H1 (cell line): ENCODE data around the gene CSRNP3. TPM values are rescaled to one million over a fixed set of nuclear protein-coding genes. Genes with fewer than 3 reads are reported as not detected.

Source experiments
- ASH2L ChIP-seq: fragments of 200-600, 300-600 bp; sonication (generic); IDR thresholded peaks from one replicate; pipeline ENCODE4 v1.7.1; 2017; ENCODE audit warnings: low read length
- BRCA1 ChIP-seq: IDR thresholded peaks from 2 replicates; pipeline ENCODE4 v1.6.1; 2012; ENCODE audit warnings: low read depth, low read length, improper control_type of control experiment
- EGR1 ChIP-seq: IDR thresholded peaks from 2 replicates; pipeline ENCODE4 v1.6.1; 2011; ENCODE audit warnings: low read depth, low read length, borderline replicate concordance
- GTF2F1 ChIP-seq: IDR thresholded peaks from 2 replicates; pipeline ENCODE4 v1.6.1; 2012; ENCODE audit warnings: low read depth, low read length, improper control_type of control experiment, borderline replicate concordance
- JUN ChIP-seq: IDR thresholded peaks from 2 replicates; pipeline ENCODE4 v1.6.1; 2011; ENCODE audit warnings: low read depth, mild to moderate bottlenecking, improper control_type of control experiment, low read length
- KDM4A ChIP-seq: IDR thresholded peaks from one replicate; pipeline ENCODE4 v1.7.1; 2012; ENCODE audit warnings: low read depth, mild to moderate bottlenecking, moderate library complexity, low read length, inconsistent platforms; ENCODE audit not compliant: severe bottlenecking
- RAD21 ChIP-seq, 2 experiments: IDR thresholded peaks in 1 of 2; conservative IDR thresholded peaks in 1 of 2; 2 replicates each; pipeline ENCODE4 v1.6.1; 2011; ENCODE audit warnings: low read depth in 2 of 2, low read length in 2 of 2, improper control_type of control experiment in 1 of 2, inconsistent platforms in 1 of 2, mild to moderate bottlenecking in 1 of 2, moderate library complexity in 1 of 2
- YY1 ChIP-seq: IDR thresholded peaks from 2 replicates; pipeline ENCODE4 v1.6.1; 2011; ENCODE audit warnings: low read depth, mild to moderate bottlenecking, low read length
- polyA plus RNA-seq, 7 experiments: library from polyadenylated mRNA; depleted of rRNA in 3 of 7; stranded (reverse) in 5 of 7; unstranded in 2 of 7; fragments of >200 nt in 5 of 7; fragments of 200-250 nt in 2 of 7; gene quantifications; 1 replicate in 5 of 7; 2 replicates in 1 of 7; 4 replicates in 1 of 7; pipeline versions ENCODE4 v1.2.1 to v1.2.3, GENCODE V29; 2011 to 2013; ENCODE audit warnings: missing spikeins in 2 of 7, mixed read lengths in 2 of 7
- total RNA-seq: library from RNA; stranded (reverse); fragmentation: NEBNext Ultra II Directional; extraction: Animal tissue kit (Norgen Biotek cat#: 25700); gene quantifications from 2 replicates; pipeline ENCODE4 v1.2.1, GENCODE V29; 2021
- TF ChIP-seq, protein P1 (sequence below): IDR thresholded peaks from 2 replicates; pipeline ENCODE4 v1.6.1; 2012; ENCODE audit warnings: low read length, inconsistent platforms

Gene CSRNP3
- total and polyA plus RNA-seq, 2 of the 8 experiments (the other 6 are each of a cell fraction or from before 2014, with no cell fraction given) = 1.3 to 6.5 TPM

DNA sequence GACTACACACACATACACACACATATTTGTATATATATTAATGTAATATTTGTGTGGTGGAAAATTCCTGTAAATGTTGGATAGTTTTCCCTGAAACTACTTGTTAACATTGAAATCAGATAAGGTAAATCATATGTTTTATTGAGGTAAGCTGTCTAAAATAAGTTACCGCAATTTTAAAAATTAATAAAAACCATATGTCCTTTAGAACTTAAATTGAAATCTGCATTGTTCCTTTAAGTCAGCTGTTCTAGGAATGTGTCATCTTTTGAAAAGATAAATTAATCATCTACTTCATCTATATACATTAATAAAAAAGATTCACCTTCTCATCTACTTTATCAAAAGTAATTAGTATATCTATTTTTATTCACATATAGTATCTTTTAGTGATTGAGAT is 102.0 kb downstream of the CSRNP3 start (continued):
- no peak for TF ChIP-seq ASH2L
- TF ChIP-seq, protein P1, sequence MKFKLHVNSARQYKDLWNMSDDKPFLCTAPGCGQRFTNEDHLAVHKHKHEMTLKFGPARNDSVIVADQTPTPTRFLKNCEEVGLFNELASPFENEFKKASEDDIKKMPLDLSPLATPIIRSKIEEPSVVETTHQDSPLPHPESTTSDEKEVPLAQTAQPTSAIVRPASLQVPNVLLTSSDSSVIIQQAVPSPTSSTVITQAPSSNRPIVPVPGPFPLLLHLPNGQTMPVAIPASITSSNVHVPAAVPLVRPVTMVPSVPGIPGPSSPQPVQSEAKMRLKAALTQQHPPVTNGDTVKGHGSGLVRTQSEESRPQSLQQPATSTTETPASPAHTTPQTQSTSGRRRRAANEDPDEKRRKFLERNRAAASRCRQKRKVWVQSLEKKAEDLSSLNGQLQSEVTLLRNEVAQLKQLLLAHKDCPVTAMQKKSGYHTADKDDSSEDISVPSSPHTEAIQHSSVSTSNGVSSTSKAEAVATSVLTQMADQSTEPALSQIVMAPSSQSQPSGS = no peak
- no peak for TF ChIP-seq RAD21 (IDR thresholded peaks at IDR 0.05 in 1 of 2, conservative IDR thresholded peaks at IDR 0.05 in 1 of 2; ENCODE audit: low read depth in 2 of 2, low read length in 2 of 2)
- TF ChIP-seq YY1 = no peak
- no peak for TF ChIP-seq JUN
- no peak for TF ChIP-seq KDM4A
- no peak for TF ChIP-seq EGR1
- no peak for TF ChIP-seq GTF2F1
- TF ChIP-seq BRCA1 = no peak
